AG04449 (cell line): ENCODE measurements around the gene FXYD5.
A peak's percentile ranks its signal among the peaks of the same experiment; 100 is the strongest.

ENCODE experiments used
- CTCF ChIA-PET: fragments of 350-600 bp; formaldehyde crosslinking; extraction: SDS; loops from one replicate; lab custom pipeline; 2021; ENCODE audit warnings: antibody characterized with exemption; lab: Yijun Ruan, JAX
- POLR2A ChIA-PET: fragments of 400-600, 350-600 bp; formaldehyde crosslinking; extraction: SDS; loops from one replicate; lab custom pipeline; 2020; ENCODE audit warnings: antibody characterized with exemption, inconsistent platforms; lab: Yijun Ruan, JAX
- DNase-seq: peaks from one replicate; pipeline ENCODE4 v3.0.0-alpha.2; 2010; ENCODE audit warnings: low read depth, low spot score
- H3K4me3 ChIP-seq: 2 replicates; pipeline ENCODE4 v1.5.1; 2011; ENCODE audit warnings: low read depth, mild to moderate bottlenecking, control low read depth, low read length
- TF ChIP-seq, protein P1 (sequence below): IDR thresholded peaks from one replicate; pipeline ENCODE4 v1.5.1; 2011; ENCODE audit warnings: mild to moderate bottlenecking, moderate library complexity, low read length, control low read depth, inconsistent platforms; ENCODE audit not compliant: insufficient read depth; ENCODE audit errors: missing control alignments

Gene FXYD5

GRCh38 chr19:35118268-35119020 lies 36.1 kb upstream of the FXYD5 start:
- CTCF ChIA-PET, result interaction anchor here (0.7 to 6.9 kb wide), 10 partner anchors 8 to 147 kb away, joined by 3 to 78 read pairs (median 4); partner anchors contain the start of genes FXYD1, FXYD5 and LGI4
- DNase-seq, result no peak
- TF ChIP-seq, protein P1, sequence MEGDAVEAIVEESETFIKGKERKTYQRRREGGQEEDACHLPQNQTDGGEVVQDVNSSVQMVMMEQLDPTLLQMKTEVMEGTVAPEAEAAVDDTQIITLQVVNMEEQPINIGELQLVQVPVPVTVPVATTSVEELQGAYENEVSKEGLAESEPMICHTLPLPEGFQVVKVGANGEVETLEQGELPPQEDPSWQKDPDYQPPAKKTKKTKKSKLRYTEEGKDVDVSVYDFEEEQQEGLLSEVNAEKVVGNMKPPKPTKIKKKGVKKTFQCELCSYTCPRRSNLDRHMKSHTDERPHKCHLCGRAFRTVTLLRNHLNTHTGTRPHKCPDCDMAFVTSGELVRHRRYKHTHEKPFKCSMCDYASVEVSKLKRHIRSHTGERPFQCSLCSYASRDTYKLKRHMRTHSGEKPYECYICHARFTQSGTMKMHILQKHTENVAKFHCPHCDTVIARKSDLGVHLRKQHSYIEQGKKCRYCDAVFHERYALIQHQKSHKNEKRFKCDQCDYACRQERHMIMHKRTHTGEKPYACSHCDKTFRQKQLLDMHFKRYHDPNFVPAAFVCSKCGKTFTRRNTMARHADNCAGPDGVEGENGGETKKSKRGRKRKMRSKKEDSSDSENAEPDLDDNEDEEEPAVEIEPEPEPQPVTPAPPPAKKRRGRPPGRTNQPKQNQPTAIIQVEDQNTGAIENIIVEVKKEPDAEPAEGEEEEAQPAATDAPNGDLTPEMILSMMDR, result no peak
- POLR2A ChIA-PET, result no interaction called here
- H3K4me3 ChIP-seq, result no peak overlapping the region

DNA sequence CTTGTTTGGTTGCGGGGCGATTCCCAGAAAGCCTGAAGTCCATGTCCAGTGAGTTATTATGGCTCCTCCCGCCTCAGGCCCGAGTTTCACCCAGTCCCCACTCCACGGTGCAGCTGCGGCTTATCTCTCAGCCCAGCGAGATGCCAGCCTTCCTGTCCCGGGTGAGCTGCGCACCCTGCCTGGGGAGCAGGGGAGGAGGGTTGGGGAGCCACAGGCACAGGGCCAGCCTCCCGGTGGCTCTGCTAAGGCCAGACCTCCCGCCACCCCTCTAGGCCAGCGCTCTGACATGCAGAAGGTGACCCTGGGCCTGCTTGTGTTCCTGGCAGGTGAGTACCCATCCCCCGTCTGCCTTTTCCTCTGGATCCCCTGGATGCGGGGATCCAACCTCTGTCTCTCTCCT lies 35.4 kb upstream of the FXYD5 start:
- no peak for DNase-seq
- ChIA-PET POLR2A (no interaction called here), CTCF (interaction anchor here (0.7 to 6.9 kb wide), 8 partner anchors 8 to 75 kb away, joined by 3 to 78 read pairs (median 4); partner anchors contain the start of genes FXYD1, FXYD5 and LGI4)
- TF ChIP-seq, protein P1, result no peak
- H3K4me3 ChIP-seq, result no peak overlapping the region

DNA sequence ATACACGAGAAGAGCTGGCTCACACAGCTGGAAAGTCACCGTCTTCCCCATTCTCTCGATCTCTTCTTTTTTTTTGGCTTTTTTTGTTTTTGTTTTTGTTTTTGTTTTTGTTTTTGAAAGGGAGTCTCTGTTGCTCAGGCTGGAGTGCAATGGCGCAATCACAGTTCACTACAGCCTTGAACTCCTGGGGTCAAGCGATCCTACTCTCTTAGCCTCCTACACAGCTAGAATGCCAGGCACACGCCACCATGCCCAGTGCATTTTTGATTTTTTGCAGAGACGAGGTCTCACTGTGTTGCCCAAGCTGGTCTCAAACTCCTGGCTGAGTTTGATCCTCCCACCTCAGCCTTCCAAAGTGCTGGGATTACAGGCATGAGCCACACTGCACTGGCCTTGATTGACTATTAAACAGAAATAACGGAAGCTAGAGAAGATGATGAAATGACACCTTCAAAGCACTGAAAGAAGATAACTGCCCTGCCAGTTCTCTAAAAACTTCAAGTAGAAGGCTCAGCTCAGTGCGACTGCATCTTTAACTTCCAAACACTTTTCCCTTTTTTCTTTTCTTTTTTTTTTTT lies 34.9 kb upstream of the FXYD5 start:
- CTCF ChIA-PET, result interaction anchor here (0.7 to 6.9 kb wide), 8 partner anchors 9 to 75 kb away, joined by 3 to 78 read pairs (median 4); partner anchors contain the start of genes FXYD1, FXYD5 and LGI4
- TF ChIP-seq, protein P1, result no peak

GRCh38 chr19:35120492-35120891 lies 34.0 kb upstream of the FXYD5 start:
- no peak overlapping the region for H3K4me3 ChIP-seq
- ChIA-PET CTCF (interaction anchor here (1.1 to 6.9 kb wide), 5 partner anchors 10 to 76 kb away, joined by 3 to 78 read pairs (median 5); partner anchors contain the start of genes FXYD1, FXYD5 and LGI4), POLR2A (no interaction called here)
- DNase-seq, result peak; percentile 36
- TF ChIP-seq, protein P1, result no peak

More for the DNA sequence above, 34.9 kb upstream of the FXYD5 start:
- no peak for DNase-seq
- H3K4me3 ChIP-seq, result no peak overlapping the region
- POLR2A ChIA-PET, result no interaction called here

DNA sequence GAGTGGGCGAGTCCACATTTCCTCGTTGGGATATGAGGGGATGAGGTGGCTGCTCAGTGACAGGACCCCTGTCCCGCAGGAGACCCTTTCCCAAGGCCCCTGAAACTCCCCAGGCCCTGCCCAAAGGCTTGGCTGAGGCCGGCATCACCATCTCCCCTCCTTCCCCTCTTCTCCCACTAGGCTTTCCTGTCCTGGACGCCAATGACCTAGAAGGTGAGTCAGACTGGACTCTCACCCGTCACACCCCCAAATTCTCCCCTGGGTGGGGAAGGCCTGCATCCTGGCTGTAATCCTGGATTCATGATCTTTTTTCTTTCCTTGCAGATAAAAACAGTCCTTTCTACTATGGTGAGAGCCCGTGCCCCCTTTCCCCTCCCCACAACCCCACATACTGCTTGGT lies 33.6 kb upstream of the FXYD5 start:
- TF ChIP-seq, protein P1, result no peak
- DNase-seq, result no peak
- ChIA-PET CTCF (interaction anchor here (1.1 to 7.4 kb wide), 5 partner anchors 15 to 78 kb away, joined by 3 to 118 read pairs (median 7); partner anchors contain the start of genes FXYD1 and LGI4), POLR2A (no interaction called here)
- no peak overlapping the region for H3K4me3 ChIP-seq
